GM23338 (cell line): ENCODE data around the gene DLG2. TPM values are rescaled to one million over a fixed set of nuclear protein-coding genes. Genes with fewer than 3 reads are reported as not detected.

ENCODE experiments used
- ATAC-seq: fragments of 200-7000 bp; cut with Tn5 transposase; 3 replicates; pipeline ENCODE4 v1.9.1; 2020
- DNase-seq: peaks from one replicate; pipeline ENCODE4 v3.0.0-alpha.2; 2015; ENCODE audit warnings: low spot score
- H2AFZ ChIP-seq: fragments of 200-600 bp; sonication (generic); 2 replicates; pipeline ENCODE4 v1.8.0; 2016; ENCODE audit warnings: antibody characterized with exemption, mild to moderate bottlenecking, moderate library complexity
- H3F3A ChIP-seq: fragments of 200-600 bp; sonication (generic); replicated peaks from 2 replicates; pipeline ENCODE4 v1.8.0; 2017; ENCODE audit warnings: antibody characterized with exemption, mixed run types, low read depth
- H3K27ac ChIP-seq: fragments of 200-600 bp; sonication (generic); 2 replicates; pipeline ENCODE4 v1.6.1; 2016; ENCODE audit warnings: low read depth
- H3K27me3 ChIP-seq: fragments of 200-600 bp; sonication (generic); 2 replicates; pipeline ENCODE4 v1.8.0; 2016; ENCODE audit warnings: mild to moderate bottlenecking, mixed run types, moderate library complexity; ENCODE audit not compliant: insufficient read depth
- H3K36me3 ChIP-seq: fragments of 200-600 bp; sonication (generic); 2 replicates; pipeline ENCODE4 v1.8.0; 2016; ENCODE audit warnings: mild to moderate bottlenecking; ENCODE audit not compliant: insufficient read depth
- H3K4me1 ChIP-seq: fragments of 200-600 bp; sonication (generic); 2 replicates; pipeline ENCODE4 v1.8.0; 2016; ENCODE audit warnings: mild to moderate bottlenecking, moderate library complexity; ENCODE audit not compliant: insufficient read depth
- H3K4me2 ChIP-seq: fragments of 200-600 bp; sonication (generic); 2 replicates; pipeline ENCODE4 v1.7.1; 2017; ENCODE audit warnings: mixed run types
- H3K4me3 ChIP-seq: fragments of 200-600 bp; sonication (generic); 2 replicates; pipeline ENCODE4 v1.6.1; 2016; ENCODE audit warnings: mixed run types
- H3K79me2 ChIP-seq: fragments of 200-600 bp; sonication (generic); replicated peaks from 2 replicates; pipeline ENCODE4 v1.8.0; 2017; ENCODE audit warnings: mild to moderate bottlenecking; ENCODE audit not compliant: insufficient read depth
- H3K9me2 ChIP-seq: fragments of 200-600 bp; sonication (generic); 2 replicates; pipeline ENCODE4 v1.8.0; 2017; ENCODE audit not compliant: insufficient read depth
- H4K20me1 ChIP-seq: fragments of 200-600 bp; sonication (generic); replicated peaks from 2 replicates; pipeline ENCODE4 v1.8.0; 2017; ENCODE audit warnings: mild to moderate bottlenecking; ENCODE audit not compliant: insufficient read depth
- H3K27ac Mint-ChIP-seq: 2 replicates; pipeline ENCODE4 v1.8.0; 2020; ENCODE audit warnings: inconsistent platforms, mild to moderate bottlenecking, moderate library complexity, mixed read lengths
- H3K27me3 Mint-ChIP-seq: 3 replicates; pipeline ENCODE4 v1.8.0; 2022; ENCODE audit warnings: low read depth, mild to moderate bottlenecking, moderate library complexity, mixed read lengths, inconsistent platforms; ENCODE audit not compliant: insufficient read depth, poor library complexity
- H3K36me3 Mint-ChIP-seq: 3 replicates; pipeline ENCODE4 v1.8.0; 2021; ENCODE audit warnings: low read depth, mild to moderate bottlenecking, inconsistent platforms, moderate library complexity, mixed read lengths
- H3K4me1 Mint-ChIP-seq: 3 replicates; pipeline ENCODE4 v1.8.0; 2020; ENCODE audit warnings: mild to moderate bottlenecking, inconsistent platforms, mixed read lengths
- H3K4me3 Mint-ChIP-seq: 3 replicates; pipeline ENCODE4 v1.8.0; 2021; ENCODE audit warnings: moderate library complexity, mild to moderate bottlenecking, inconsistent platforms, mixed read lengths
- H3K9me3 Mint-ChIP-seq: 3 replicates; pipeline ENCODE4 v1.8.0; 2020; ENCODE audit warnings: moderate library complexity, mild to moderate bottlenecking, inconsistent platforms, mixed read lengths
- CREB1 ChIP-seq: fragments of 250-450 bp; sonication (Bioruptor Pico); IDR thresholded peaks from 2 replicates; pipeline ENCODE4 v1.5.0; 2020; ENCODE audit warnings: low read depth, mild to moderate bottlenecking, moderate library complexity
- CTCF ChIP-seq, 2 experiments: fragments of 200-600 bp in 1 of 2; sonication (generic) in 1 of 2; conservative IDR thresholded peaks; 2 replicates each; pipeline versions ENCODE4 v1.5.1 to v1.6.1; 2016 to 2017; ENCODE audit warnings: antibody characterized with exemption in 2 of 2, low read depth in 2 of 2, mild to moderate bottlenecking in 2 of 2, moderate library complexity in 1 of 2
- ETS1 ChIP-seq: IDR thresholded peaks from 2 replicates; pipeline ENCODE4 v1.6.1; 2016; ENCODE audit warnings: antibody characterized with exemption
- EZH2 ChIP-seq: fragments of 200-600 bp; sonication (generic); IDR thresholded peaks from one replicate; pipeline ENCODE4 v1.8.0; 2017; ENCODE audit warnings: antibody characterized with exemption, mild to moderate bottlenecking, low read depth; ENCODE audit not compliant: unreplicated experiment
- EZH2phosphoT487 ChIP-seq: fragments of 200-600 bp; sonication (generic); IDR thresholded peaks from one replicate; pipeline ENCODE4 v1.8.1; 2018; ENCODE audit warnings: antibody characterized with exemption; ENCODE audit not compliant: unreplicated experiment
- JUNB ChIP-seq: IDR thresholded peaks from one replicate; pipeline ENCODE4 v1.6.1; 2016; ENCODE audit warnings: antibody characterized with exemption; ENCODE audit not compliant: unreplicated experiment
- NANOG ChIP-seq: IDR thresholded peaks from 2 replicates; pipeline ENCODE4 v1.6.1; 2016; ENCODE audit warnings: antibody characterized with exemption, borderline replicate concordance
- POLR2AphosphoS5 ChIP-seq: IDR thresholded peaks from 2 replicates; pipeline ENCODE4 v1.6.1; 2016; ENCODE audit warnings: antibody characterized with exemption, low read depth
- REST ChIP-seq: IDR thresholded peaks from one replicate; pipeline ENCODE4 v1.6.1; 2018; ENCODE audit warnings: antibody characterized with exemption; ENCODE audit not compliant: unreplicated experiment
- STAT1 ChIP-seq: IDR thresholded peaks from one replicate; pipeline ENCODE4 v1.6.1; 2016; ENCODE audit warnings: antibody characterized with exemption; ENCODE audit not compliant: unreplicated experiment
- ZNF114 ChIP-seq: fragments of 250-450 bp; sonication (Bioruptor Pico); IDR thresholded peaks from 2 replicates; pipeline ENCODE4 v1.5.0; 2020; ENCODE audit warnings: mild to moderate bottlenecking, moderate library complexity
- ZNF331 ChIP-seq: fragments of 250-450 bp; sonication (Bioruptor Pico); IDR thresholded peaks from 2 replicates; pipeline ENCODE4 v1.5.0; 2020; ENCODE audit warnings: low read depth, mild to moderate bottlenecking, moderate library complexity
- polyA plus RNA-seq: library from polyadenylated mRNA; unstranded; fragments of >200 nt; fragmentation: Nextera tagmentation; extraction: Ambion mirVana; gene quantifications from 2 replicates; pipeline ENCODE4 v1.2.1, GENCODE V29; 2016
- total RNA-seq: library from RNA; depleted of rRNA; stranded (reverse); fragments of >200 nt; shearing (Covaris generic); gene quantifications from 2 replicates; pipeline ENCODE4 v1.2.3, GENCODE V29; 2014

DLG2 gene
- total and polyA plus RNA-seq, 2 experiments from 2014 or later: 19.8 to 21.5 TPM

- H4K20me1 ChIP-seq: no peaks in the 10 kb centered on the region
- H3K9me2 ChIP-seq: no peaks in the 10 kb centered on the region
- no peak overlapping the region for H2AFZ ChIP-seq
- TF ChIP-seq EZH2 (no peak), ZNF331 (CRISPR knock-in tag) (no peak)
- H3K4me3 Mint-ChIP-seq: no peak overlapping the region
- H3K4me1 ChIP-seq: no peaks in the 10 kb centered on the region
- H3K27ac Mint-ChIP-seq: no peak overlapping the region
- ATAC-seq: no peak
- H3K36me3 Mint-ChIP-seq: peaks cover 15% of the 10 kb centered on the region; the same call in 2 of the 3 replicates
- no peaks in the 10 kb centered on the region for H3K79me2 ChIP-seq
- H3K27me3 ChIP-seq: no peaks in the 10 kb centered on the region
- H3K9me3 Mint-ChIP-seq: peaks cover 17% of the 10 kb centered on the region
- peaks cover 13% of the 10 kb centered on the region; the same call in 2 of the 3 replicates for H3K4me1 Mint-ChIP-seq
- H3K27me3 Mint-ChIP-seq: no peaks in the 10 kb centered on the region
- no peak overlapping the region for H3K4me3 ChIP-seq
- H3K27ac ChIP-seq: no peak overlapping the region
- H3K4me2 ChIP-seq: no peak overlapping the region
- H3K36me3 ChIP-seq: no peaks in the 10 kb centered on the region
- H3F3A ChIP-seq: no peaks in the 10 kb centered on the region
- no peak for DNase-seq
These were observed 820.8 kb downstream of the DLG2 start for GRCh38 chr11:84806354-84806753.

GRCh38 chr11:84804041-84804440, 823.1 kb downstream of the DLG2 start:
- H3K27ac ChIP-seq: no peak overlapping the region
- no peaks in the 10 kb centered on the region for H4K20me1 ChIP-seq
- no peak overlapping the region for H3K4me2 ChIP-seq
- H3K4me3 Mint-ChIP-seq: no peak overlapping the region
- H3K27me3 ChIP-seq: no peaks in the 10 kb centered on the region
- H3K79me2 ChIP-seq: no peaks in the 10 kb centered on the region
- no peak for TF ChIP-seq NANOG
- TF ChIP-seq CREB1 (CRISPR knock-in tag): no peak
- TF ChIP-seq REST: no peak
- TF ChIP-seq STAT1: no peak
- TF ChIP-seq ZNF331 (CRISPR knock-in tag): no peak
- TF ChIP-seq ZNF114: no peak
- TF ChIP-seq EZH2phosphoT487: no peak
- TF ChIP-seq POLR2AphosphoS5: no peak
- no peak for TF ChIP-seq JUNB
- no peak for TF ChIP-seq EZH2
- TF ChIP-seq ETS1: no peak
- no peak for TF ChIP-seq CTCF (conservative IDR thresholded peaks at IDR 0.05; ENCODE audit: low read depth in 2 of 2)
- H3F3A ChIP-seq: no peaks in the 10 kb centered on the region
- no peak for ATAC-seq
- H3K9me2 ChIP-seq: no peaks in the 10 kb centered on the region
- H3K36me3 Mint-ChIP-seq: peaks cover 15% of the 10 kb centered on the region; the same call in 2 of the 3 replicates
- H3K4me1 ChIP-seq: no peaks in the 10 kb centered on the region
- DNase-seq: no peak
- no peak overlapping the region for H2AFZ ChIP-seq
- H3K9me3 Mint-ChIP-seq: peaks cover 17% of the 10 kb centered on the region
- H3K27me3 Mint-ChIP-seq: no peaks in the 10 kb centered on the region
- H3K27ac Mint-ChIP-seq: no peak overlapping the region
- H3K4me3 ChIP-seq: no peak overlapping the region
- no peaks in the 10 kb centered on the region for H3K4me1 Mint-ChIP-seq
- no peaks in the 10 kb centered on the region for H3K36me3 ChIP-seq
